ENCODE data around the gene S1PR4.
"Not testable (repeated sequence)": the region's sequence is repeated elsewhere in the genome, so short reads cannot be mapped to it uniquely, and the experiment has no call there.

Gene S1PR4

GRCh38 chr19:3153286-3154230, 25.0 kb upstream of the S1PR4 start:
- DNase-seq (ENCODE audit: low read depth) = no peak

- DNase-seq (ENCODE audit: low read depth) = not testable (repeated sequence)
Observed at GRCh38 chr19:3154447-3154846, 24.1 kb upstream of the S1PR4 start.

GRCh38 chr19:3154957-3155736, 23.4 kb upstream of the S1PR4 start:
- peak; percentile 96 for DNase-seq (ENCODE audit: low read depth)

GRCh38 chr19:3157096-3157845, 21.3 kb upstream of the S1PR4 start:
- DNase-seq (ENCODE audit: low read depth) = no peak

- no peak for DNase-seq (ENCODE audit: low read depth)
Observed at GRCh38 chr19:3159565-3159964, 19.0 kb upstream of the S1PR4 start.

- no peak for DNase-seq (ENCODE audit: low read depth)
Observed at GRCh38 chr19:3160219-3160618, 18.4 kb upstream of the S1PR4 start.

- no peak for DNase-seq (ENCODE audit: low read depth)
Observed at GRCh38 chr19:3161453-3161852, 17.1 kb upstream of the S1PR4 start.

GRCh38 chr19:3162418-3163229, 15.9 kb upstream of the S1PR4 start:
- no peak for DNase-seq (ENCODE audit: low read depth)

GRCh38 chr19:3163230-3163886, 15.2 kb upstream of the S1PR4 start:
- DNase-seq (ENCODE audit: low read depth) = no peak

- DNase-seq (ENCODE audit: low read depth) = no peak
Observed at GRCh38 chr19:3163943-3164342, 14.6 kb upstream of the S1PR4 start.

- no peak for DNase-seq (ENCODE audit: low read depth)
Observed at GRCh38 chr19:3167533-3168272, 10.9 kb upstream of the S1PR4 start.

- DNase-seq (ENCODE audit: low read depth) = no peak
Observed at GRCh38 chr19:3171894-3172672, 6.5 kb upstream of the S1PR4 start.

- not testable (repeated sequence) for DNase-seq (ENCODE audit: low read depth)
Observed at GRCh38 chr19:3172673-3173000, 5.9 kb upstream of the S1PR4 start.

GRCh38 chr19:3175781-3176714, 2.5 kb upstream of the S1PR4 start:
- no peak for DNase-seq (ENCODE audit: low read depth)

- no peak for DNase-seq (ENCODE audit: low read depth)
Observed at GRCh38 chr19:3176715-3177501, 1.7 kb upstream of the S1PR4 start.

- DNase-seq (ENCODE audit: low read depth) = no peak
Observed at GRCh38 chr19:3178973-3179738, 587 bp downstream of the S1PR4 start.

Data from HS-27A (cell line).